Hepatocyte (in vitro differentiated cells): Measurements from ENCODE around the gene FLRT2. TPM values are rescaled to one million over a fixed set of nuclear protein-coding genes. Genes with fewer than 3 reads are reported as not detected.
A peak's percentile ranks its signal among the peaks of the same experiment; 100 is the strongest.

ENCODE experiments used
- DNase-seq: peaks from one replicate; pipeline ENCODE4 v3.0.0-alpha.2; 2016; ENCODE audit warnings: low spot score
- H2AFZ ChIP-seq: fragments of 200-600 bp; sonication (generic); 2 replicates; pipeline ENCODE4 v1.6.0; 2016; ENCODE audit warnings: antibody characterized with exemption, mild to moderate bottlenecking
- H3K27ac ChIP-seq: fragments of 200-600 bp; sonication (generic); 2 replicates; pipeline ENCODE4 v1.5.1; 2016; ENCODE audit warnings: mild to moderate bottlenecking
- H3K27me3 ChIP-seq: fragments of 200-600 bp; sonication (generic); 2 replicates; pipeline ENCODE4 v1.6.1; 2016
- H3K36me3 ChIP-seq: fragments of 200-600 bp; sonication (generic); replicated peaks from 2 replicates; pipeline ENCODE4 v1.5.1; 2016; ENCODE audit warnings: low read depth; ENCODE audit not compliant: insufficient read depth
- H3K4me1 ChIP-seq: fragments of 200-600 bp; sonication (generic); 2 replicates; pipeline ENCODE4 v1.5.1; 2016; ENCODE audit warnings: mild to moderate bottlenecking, moderate library complexity; ENCODE audit not compliant: insufficient read depth
- H3K4me2 ChIP-seq: fragments of 200-600 bp; sonication (generic); 2 replicates; pipeline ENCODE4 v1.6.0; 2016
- H3K4me3 ChIP-seq: fragments of 200-600 bp; sonication (generic); 2 replicates; pipeline ENCODE4 v1.5.1; 2016; ENCODE audit warnings: mild to moderate bottlenecking
- H3K79me2 ChIP-seq: fragments of 200-600 bp; sonication (generic); 2 replicates; pipeline ENCODE4 v1.6.0; 2017; ENCODE audit warnings: mild to moderate bottlenecking
- H3K9me2 ChIP-seq: fragments of 200-600 bp; sonication (generic); replicated peaks from 2 replicates; pipeline ENCODE4 v1.6.0; 2017; ENCODE audit warnings: mild to moderate bottlenecking; ENCODE audit not compliant: insufficient read depth
- H3K9me3 ChIP-seq: fragments of 200-600 bp; sonication (generic); 2 replicates; pipeline ENCODE4 v1.5.1; 2016; ENCODE audit warnings: low read depth, mild to moderate bottlenecking
- H4K20me1 ChIP-seq: fragments of 200-600 bp; sonication (generic); 2 replicates; pipeline ENCODE4 v1.6.0; 2016; ENCODE audit warnings: mild to moderate bottlenecking; ENCODE audit not compliant: insufficient read depth, poor library complexity, severe bottlenecking
- CTCF ChIP-seq: fragments of 200-600 bp; sonication (generic); IDR thresholded peaks from 2 replicates; pipeline ENCODE4 v1.5.1; 2016; ENCODE audit warnings: antibody characterized with exemption, mild to moderate bottlenecking; ENCODE audit not compliant: poor library complexity
- EZH2 ChIP-seq: fragments of 200-600 bp; sonication (generic); IDR thresholded peaks from 2 replicates; pipeline ENCODE4 v1.6.1; 2016; ENCODE audit warnings: antibody characterized with exemption, mild to moderate bottlenecking, borderline replicate concordance
- EZH2phosphoT487 ChIP-seq: fragments of 200-600 bp; sonication (generic); IDR thresholded peaks from one replicate; pipeline ENCODE4 v1.6.1; 2018; ENCODE audit warnings: antibody characterized with exemption, mild to moderate bottlenecking, low read depth, moderate library complexity; ENCODE audit not compliant: unreplicated experiment, severe bottlenecking
- WGBS: methylation state at CpG from one replicate; pipeline ENCODE4 v1.1.6; 2016; ENCODE audit warnings: low lambda C conversion rate; ENCODE audit errors: missing lambda C conversion rate; 5-methylcytosine and 5-hydroxymethylcytosine counted together
- polyA plus RNA-seq: library from polyadenylated mRNA; unstranded; fragments of >200 nt; fragmentation: Nextera tagmentation; extraction: Ambion mirVana; gene quantifications from 2 replicates; pipeline ENCODE4 v1.2.1, GENCODE V29; 2016
- total RNA-seq: library from RNA; depleted of rRNA; stranded (reverse); fragments of >200 nt; gene quantifications from 2 replicates; pipeline ENCODE4 v1.2.3, GENCODE V29; 2014

The FLRT2 gene
- total and polyA plus RNA-seq, 2 experiments from 2014 or later, result 32.9 to 42.3 TPM

- Histone ChIP-seq H3K4me2 (peak overlapping the region; percentile 10), H3K27ac (peak overlapping the region; percentile 12)
Measured at GRCh38 chr14:85572011-85572410, 42.1 kb downstream of the FLRT2 start.

DNA sequence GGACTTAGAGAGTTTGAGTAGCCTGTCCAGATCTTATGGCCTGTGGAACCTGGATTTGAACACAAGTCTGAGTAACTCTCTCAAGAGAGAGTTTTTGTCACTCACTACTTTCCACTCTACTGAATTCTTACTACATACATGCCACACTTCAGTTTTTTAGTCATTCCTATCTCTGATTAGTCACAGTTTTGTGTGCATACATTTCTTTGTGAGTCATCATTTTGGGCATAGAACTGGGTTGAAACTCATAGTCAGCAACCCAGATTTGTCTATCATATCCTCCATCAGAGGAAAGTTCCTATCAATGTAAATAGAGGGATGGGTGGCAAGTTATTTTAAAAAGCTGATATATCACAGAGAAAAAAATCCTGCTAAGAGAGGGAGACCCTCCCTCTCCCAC lies 42.9 kb downstream of the FLRT2 start:
- no peaks in the 10 kb centered on the region for H3K27me3 ChIP-seq
- no peaks in the 10 kb centered on the region for H3K9me3 ChIP-seq
- no peak overlapping the region for H3K4me3 ChIP-seq
- peak overlapping the region; percentile 12 for H3K27ac ChIP-seq
- H2AFZ ChIP-seq, result no peak overlapping the region
- no peak for DNase-seq
- H3K4me2 ChIP-seq, result peak overlapping the region; percentile 10
- H3K79me2 ChIP-seq, result peaks cover 30% of the 10 kb centered on the region
- peaks cover 14% of the 10 kb centered on the region for H4K20me1 ChIP-seq
- no peaks in the 10 kb centered on the region for H3K36me3 ChIP-seq
- H3K4me1 ChIP-seq, result peaks cover 22% of the 10 kb centered on the region
- H3K9me2 ChIP-seq, result no peaks in the 10 kb centered on the region
- no peak for TF ChIP-seq EZH2
- no peak for TF ChIP-seq CTCF
- no peak for TF ChIP-seq EZH2phosphoT487

More at GRCh38 chr14:85572011-85572410, 42.1 kb downstream of the FLRT2 start:
- Histone ChIP-seq H3K27me3 (no peaks in the 10 kb centered on the region), H3K79me2 (peaks cover 27% of the 10 kb centered on the region), H4K20me1 (peaks cover 8% of the 10 kb centered on the region), H3K4me1 (peaks cover 16% of the 10 kb centered on the region), H3K4me3 (no peak overlapping the region), H3K9me2 (no peaks in the 10 kb centered on the region), H3K9me3 (no peaks in the 10 kb centered on the region), H2AFZ (no peak overlapping the region), H3K36me3 (no peaks in the 10 kb centered on the region)
- TF ChIP-seq CTCF (no peak), EZH2phosphoT487 (no peak), EZH2 (no peak)
- no peak for DNase-seq
- WGBS, result 26% methylated on average over 2 of the region's 2 CpGs

DNA sequence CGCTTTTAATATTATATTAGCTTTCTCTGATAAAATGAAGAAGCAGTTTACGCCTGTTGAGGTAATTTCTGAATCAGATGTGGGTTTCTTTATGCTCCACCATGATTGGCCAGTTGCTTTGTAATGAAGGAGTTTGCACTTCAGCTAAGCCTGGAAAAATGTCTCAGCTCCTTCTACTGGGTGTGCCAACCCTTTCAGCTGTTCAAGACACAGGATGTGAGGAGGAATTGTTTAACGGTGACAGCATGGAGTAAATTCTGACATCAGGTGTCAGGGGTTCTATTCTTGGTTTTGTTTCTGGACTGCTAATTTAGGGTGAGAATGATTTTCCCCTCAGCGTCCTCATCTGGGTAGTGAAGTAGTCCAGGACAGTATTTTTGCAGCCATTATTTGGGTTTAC lies 43.5 kb downstream of the FLRT2 start:
- no peak overlapping the region for H2AFZ ChIP-seq
- peaks cover 22% of the 10 kb centered on the region for H3K4me1 ChIP-seq
- no peaks in the 10 kb centered on the region for H3K27me3 ChIP-seq
- no peaks in the 10 kb centered on the region for H3K9me3 ChIP-seq
- peaks cover 31% of the 10 kb centered on the region for H3K79me2 ChIP-seq
- 68% methylated on average over 4 of the region's 4 CpGs for WGBS
- H3K36me3 ChIP-seq, result no peaks in the 10 kb centered on the region
- H4K20me1 ChIP-seq, result peaks cover 18% of the 10 kb centered on the region
- no peak for DNase-seq
- H3K27ac ChIP-seq, result no peak overlapping the region
- H3K4me3 ChIP-seq, result no peak overlapping the region
- H3K9me2 ChIP-seq, result no peaks in the 10 kb centered on the region
- no peak for TF ChIP-seq EZH2
- TF ChIP-seq EZH2phosphoT487, result no peak
- no peak for TF ChIP-seq CTCF
- no peak overlapping the region for H3K4me2 ChIP-seq
